Measurements from ENCODE around the gene BRIX1.

DNA sequence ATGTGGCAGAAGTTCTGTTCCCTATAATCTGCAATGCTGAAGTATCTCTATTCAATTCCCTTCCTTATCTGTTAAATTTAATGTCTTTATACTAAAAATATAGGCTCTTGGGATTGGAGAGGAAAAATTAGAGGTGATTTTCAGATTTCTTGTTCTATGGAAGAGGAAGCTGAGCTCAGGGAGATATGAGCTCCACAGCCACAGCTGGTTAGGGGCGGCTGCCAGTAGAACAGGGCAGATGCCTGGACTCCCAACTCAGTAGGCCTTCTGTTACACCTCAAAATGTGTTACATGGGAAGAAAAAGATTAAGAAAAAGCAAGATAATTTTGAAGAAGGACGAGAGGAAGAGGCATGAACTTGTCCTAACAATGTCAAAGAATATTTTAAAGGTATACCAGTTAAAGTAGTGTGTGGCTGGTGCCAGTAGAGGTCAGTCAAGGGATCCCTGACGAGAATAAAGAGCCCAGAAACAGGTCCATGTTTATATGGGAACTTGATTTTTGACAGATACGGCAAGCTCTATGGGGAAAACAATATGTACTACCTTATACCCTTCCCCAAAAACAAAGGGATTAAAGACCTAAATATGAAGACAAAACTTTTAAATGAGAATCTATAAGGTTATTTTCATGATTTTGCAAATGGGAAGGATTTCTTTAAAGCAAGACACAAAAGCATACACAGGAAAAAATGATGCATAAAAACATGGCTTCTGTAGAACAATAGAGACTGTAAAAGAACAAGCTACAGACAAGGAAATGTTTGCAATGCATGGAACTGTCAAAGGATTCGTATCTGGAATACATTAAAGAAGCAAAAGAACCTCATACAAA, 42.6 kb downstream of the BRIX1 start:
- TF ChIP-seq CTCF (IDR thresholded peaks at IDR 0.05) (peak in 2 of 4 experiments; percentile 11 to 28), POLR2A (IDR thresholded peaks at IDR 0.05) (no peak)
